SK-MEL-5 (cell line): ENCODE results near the gene HMCN1. TPM values are rescaled to one million over a fixed set of nuclear protein-coding genes. Genes with fewer than 3 reads are reported as not detected.

ENCODE experiments used
- DNase-seq: peaks from one replicate; pipeline ENCODE4 v3.0.0-alpha.2; 2016; ENCODE audit warnings: low read depth, low spot score
- in situ Hi-C: cut with HindIII; loops from 2 replicates; pipeline ENCODE4 v1.10.0; 2016; ENCODE audit warnings: low sequenced_read_pairs, high pct_unique_total_duplicates, low pct_unique_long_range_greater_than_20kb
- total RNA-seq: library from RNA; depleted of rRNA; stranded (reverse); fragments of >200 nt; shearing (Covaris generic); gene quantifications from 2 replicates; pipeline ENCODE4 v1.2.3, GENCODE V29; 2014

The HMCN1 gene
- total RNA-seq, 1 experiment from 2014 or later: 128 TPM

GRCh38 chr1:185961664-185962063 lies 227.5 kb downstream of the HMCN1 start:
- no peak for DNase-seq
- in situ Hi-C loops: no loop called here

GRCh38 chr1:185964946-185965345 lies 230.8 kb downstream of the HMCN1 start:
- DNase-seq: no peak
- in situ Hi-C loops: no loop called here

GRCh38 chr1:185965870-185966269 lies 231.7 kb downstream of the HMCN1 start:
- no peak for DNase-seq
- in situ Hi-C loops: no loop called here

GRCh38 chr1:185966471-185966870 lies 232.3 kb downstream of the HMCN1 start:
- no peak for DNase-seq
- in situ Hi-C loops: no loop called here

GRCh38 chr1:185969028-185969427 lies 234.8 kb downstream of the HMCN1 start:
- in situ Hi-C loops: no loop called here
- no peak for DNase-seq

- no peak for DNase-seq
- in situ Hi-C loops: no loop called here
Measured at GRCh38 chr1:185969524-185969991, 235.4 kb downstream of the HMCN1 start.

GRCh38 chr1:185971688-185972087 lies 237.5 kb downstream of the HMCN1 start:
- in situ Hi-C loops: no loop called here
- DNase-seq: peak; percentile 96

GRCh38 chr1:185972096-185972850 lies 238.1 kb downstream of the HMCN1 start:
- in situ Hi-C loops: no loop called here

GRCh38 chr1:185973645-185974044 lies 239.5 kb downstream of the HMCN1 start:
- in situ Hi-C loops: no loop called here
- peak; percentile 81 for DNase-seq

More at GRCh38 chr1:185972096-185972850, 238.1 kb downstream of the HMCN1 start:
- no peak for DNase-seq

- DNase-seq: no peak
- in situ Hi-C loops: no loop called here
Measured at GRCh38 chr1:185974367-185975170, 240.4 kb downstream of the HMCN1 start.

GRCh38 chr1:185980891-185981290 lies 246.7 kb downstream of the HMCN1 start:
- in situ Hi-C loops: no loop called here
- no peak for DNase-seq

GRCh38 chr1:185984113-185984836 lies 250.1 kb downstream of the HMCN1 start:
- in situ Hi-C loops: no loop called here
- DNase-seq: peak; percentile 95

GRCh38 chr1:185987611-185988321 lies 253.6 kb downstream of the HMCN1 start:
- in situ Hi-C loops: no loop called here
- no peak for DNase-seq

- in situ Hi-C loops: no loop called here
- DNase-seq: no peak
Measured at GRCh38 chr1:185990565-185990964, 256.4 kb downstream of the HMCN1 start.

GRCh38 chr1:185991266-185991665 lies 257.1 kb downstream of the HMCN1 start:
- in situ Hi-C loops: no loop called here
- DNase-seq: peak; percentile 55

GRCh38 chr1:185996211-185996610 lies 262.0 kb downstream of the HMCN1 start:
- no peak for DNase-seq
- in situ Hi-C loops: no loop called here

- peak; percentile 43 for DNase-seq
- in situ Hi-C loops: no loop called here
Measured at GRCh38 chr1:185998391-185998790, 264.2 kb downstream of the HMCN1 start.

GRCh38 chr1:186002406-186002805 lies 268.2 kb downstream of the HMCN1 start:
- in situ Hi-C loops: no loop called here
- DNase-seq: no peak
